ENCODE measurements around the gene LHX4. TPM values are rescaled to one million over a fixed set of nuclear protein-coding genes. Genes with fewer than 3 reads are reported as not detected.

The LHX4 gene
- total and polyA plus RNA-seq, 2 of the 8 experiments (the other 6 are each of a cell fraction or from before 2014, with no cell fraction given) = 0.85 to 4.9 TPM

- Histone ChIP-seq H3K14ac (ENCODE audit: insufficient read length) (no peak overlapping the region), H2BK15ac (ENCODE audit: low read length) (peak overlapping the region; percentile 4; the same call in 1 of the 2 replicates), H3K4me3 (ENCODE audit: extremely low read depth in 1 of 4, insufficient read depth in 2 of 4, low read depth in 3 of 4, low read length in 4 of 4) (peak overlapping the region; percentile 31 to 66 (median 50); a peak in 7 of 8 replicates), H2BK20ac (ENCODE audit: low read length) (peak overlapping the region; percentile 93), H3K79me1 (ENCODE audit: low read depth, low read length) (no peaks in the 10 kb centered on the region), H2BK12ac (ENCODE audit: low read depth, low read length) (peak overlapping the region; percentile 96; the same call in 1 of the 2 replicates), H2AFZ (ENCODE audit: low read length) (0 out of 2 replicates have a peak overlapping the region, but pooled peaks have one; percentile 55), H3K23me2 (ENCODE audit: low read depth, low read length) (peaks cover 33% of the 10 kb centered on the region; the same call in 1 of the 2 replicates), H3K18ac (ENCODE audit: extremely low read depth, low read length) (peak overlapping the region; percentile 38; the same call in 1 of the 2 replicates), H2AK5ac (ENCODE audit: low read depth, low read length) (no peak overlapping the region), H4K91ac (replicated peaks; ENCODE audit: insufficient read length, low read length) (no peak overlapping the region), H3K4me2 (ENCODE audit: insufficient read depth in 1 of 2, low read depth in 2 of 2, low read length in 2 of 2) (peak overlapping the region; percentile 91 to 98), H4K20me1 (replicated peaks in 1 of 2; ENCODE audit: control insufficient read depth in 1 of 2, insufficient read depth in 2 of 2, low read length in 2 of 2) (peaks cover 0 to 12% of the 10 kb centered on the region in 2 experiments), H3K27ac (ENCODE audit: low read depth, low read length) (no peak overlapping the region), H3K36me3 (ENCODE audit: control insufficient read depth in 2 of 4, insufficient read depth in 4 of 4, low read length in 3 of 4) (no peaks in the 10 kb centered on the region; a peak in 1 of 8 replicates), H2BK5ac (ENCODE audit: low read depth, low read length) (no peak overlapping the region; the same call in 1 of the 2 replicates), H3K79me2 (ENCODE audit: control insufficient read depth in 1 of 2, insufficient read depth in 2 of 2, low read length in 2 of 2) (no peaks in the 10 kb centered on the region), H3K27me3 (replicated peaks in 1 of 4; ENCODE audit: control insufficient read depth in 3 of 4, extremely low read depth in 1 of 4, insufficient read depth in 3 of 4, low read length in 3 of 4) (peaks cover 40 to 75% (median 68%) of the 10 kb centered on the region in 4 experiments), H3K23ac (ENCODE audit: insufficient read length) (no peak overlapping the region), H3K9me3 (ENCODE audit: insufficient read depth in 2 of 2, low read depth in 1 of 2, low read length in 1 of 2) (no peaks in the 10 kb centered on the region; a peak in 1 of 4 replicates), H3K9ac (replicated peaks in 1 of 4; ENCODE audit: extremely low read depth in 1 of 4, low read depth in 3 of 4, low read length in 3 of 4) (no peak overlapping the region; a peak in 1 of 7 replicates), H2BK120ac (replicated peaks; ENCODE audit: low read depth, low read length) (no peak overlapping the region), H4K5ac (ENCODE audit: insufficient read length, low read depth, low read length) (no peak overlapping the region), H3K4ac (replicated peaks; ENCODE audit: insufficient read length, low read depth, low read length) (no peak overlapping the region), H3K56ac (replicated peaks; ENCODE audit: insufficient read length, low read depth, low read length) (no peak overlapping the region), H3K4me1 (replicated peaks in 1 of 4; ENCODE audit: control insufficient read depth in 3 of 4, insufficient read depth in 4 of 4, low read length in 3 of 4) (peaks cover 26 to 53% (median 36%) of the 10 kb centered on the region in 4 experiments), H4K8ac (ENCODE audit: extremely low read depth, insufficient read depth, low read length) (no peak overlapping the region)
- peak in 1 of 2 experiments; percentile 84 for DNase-seq (ENCODE audit: low read depth in 1 of 2, low spot score in 2 of 2)
- TF ChIP-seq RNF2 (IDR thresholded peaks at IDR 0.05; ENCODE audit: borderline replicate concordance, low read depth, low read length, missing control alignments, poor library complexity, severe bottlenecking) (peak; percentile 19), KDM1A (IDR thresholded peaks at IDR 0.05; ENCODE audit: borderline replicate concordance, low read length) (0 out of 2 replicates have a peak, but pooled peaks have one; percentile 9), TAF1 (IDR thresholded peaks at IDR 0.05; ENCODE audit: low read depth, low read length) (no peak), CTBP2 (IDR thresholded peaks at IDR 0.05; ENCODE audit: borderline replicate concordance, insufficient read depth, insufficient read length, low read length) (peak; percentile 88), MAX (IDR thresholded peaks at IDR 0.05) (peak; percentile 52), ASH2L (IDR thresholded peaks at IDR 0.05; ENCODE audit: low read length) (peak; percentile 21), CBX8 (IDR thresholded peaks at IDR 0.05; ENCODE audit: borderline replicate concordance, low read depth, low read length) (peak; percentile 57; the same call in 1 of the 2 replicates), KDM4A (IDR thresholded peaks at IDR 0.05; ENCODE audit: low read depth, low read length, severe bottlenecking) (no peak), YY1 (IDR thresholded peaks at IDR 0.05; ENCODE audit: low read depth, low read length) (no peak)
- POLR2A ChIA-PET (ENCODE audit: partially characterized antibody) = interaction anchor here (1.2 to 4.0 kb wide), 5 partner anchors 10 to 65 kb away, joined by 5 to 26 read pairs (median 12); no protein-coding TSS in a partner anchor
- FAIRE-seq = no peak
- WGBS, 2 experiments (ENCODE audit: extremely low coverage in 1 of 2, insufficient coverage in 1 of 2, insufficient read length in 1 of 2, insufficient replicate concordance in 2 of 2, low coverage in 1 of 2, low lambda C conversion rate in 2 of 2, missing lambda C conversion rate in 1 of 2) = 1% methylated on average over 51 of the region's 51 CpGs; no CpG with 5 or more reads in 1 of the 2 experiments
- CTCF ChIA-PET (ENCODE audit: partially characterized antibody) = interaction anchor here (0.8 to 6.9 kb wide), 8 partner anchors 9 to 870 kb away, joined by 3 to 65 read pairs (median 4); no protein-coding TSS in a partner anchor
Observed at GRCh38 chr1:180234369-180235076, 4.5 kb downstream of the LHX4 start.

Measured in H1 (cell line).